Measurements from ENCODE around the gene OPRL1. TPM values are rescaled to one million over a fixed set of nuclear protein-coding genes. Genes with fewer than 3 reads are reported as not detected.
"Not testable (repeated sequence)": the region's sequence is repeated elsewhere in the genome, so short reads cannot be mapped to it uniquely, and the experiment has no call there.

Gene OPRL1
- total RNA-seq, 1 experiment from 2014 or later: 1.5 TPM

- Histone ChIP-seq H3F3A (ENCODE audit: insufficient read depth, low read depth) (peaks cover 6% of the 10 kb centered on the region; the same call in 1 of the 2 replicates), H3K4me1 (replicated peaks; ENCODE audit: insufficient read depth) (no peaks in the 10 kb centered on the region), H3K79me2 (ENCODE audit: low read depth) (no peaks in the 10 kb centered on the region), H3K27ac (no peak overlapping the region), H3K4me2 (no peak overlapping the region), H3K4me3 (no peak overlapping the region), H3K9me3 (ENCODE audit: insufficient read depth, low read depth) (no peaks in the 10 kb centered on the region), H2AFZ (no peak overlapping the region), H3K9me2 (ENCODE audit: insufficient read depth) (no peaks in the 10 kb centered on the region), H3K27me3 (ENCODE audit: insufficient read depth, low read depth) (peaks cover 55% of the 10 kb centered on the region), H4K20me1 (ENCODE audit: insufficient read depth) (no peaks in the 10 kb centered on the region), H3K36me3 (ENCODE audit: low read depth) (no peaks in the 10 kb centered on the region)
- POLR2A ChIA-PET (ENCODE audit: unreplicated experiment): interaction anchor here (0.7 kb wide), 1 partner anchor 56 kb away, joined by 14 read pairs; the partner anchor contains the start of gene TCEA2
- no TSS peak for BruUV-seq (replicated peaks)
- intact Hi-C loops (cut with micrococcal nuclease; ENCODE audit: unreplicated experiment): no loop called here
- peak in 1 of 2 experiments; percentile 32 for DNase-seq
- TF ChIP-seq CTCF (conservative IDR thresholded peaks at IDR 0.05) (no peak), EZH2 (IDR thresholded peaks at IDR 0.05; ENCODE audit: low read depth) (no peak)
- CTCF ChIA-PET: interaction anchor here (1.8 kb wide), 1 partner anchor 80 kb away, joined by 7 read pairs; no protein-coding TSS in a partner anchor
Observed at GRCh38 chr20:64119301-64119680, 39.4 kb downstream of the OPRL1 start.

GRCh38 chr20:64119681-64120341 is 39.9 kb downstream of the OPRL1 start:
- Histone ChIP-seq H4K20me1 (ENCODE audit: insufficient read depth) (no peaks in the 10 kb centered on the region), H3F3A (ENCODE audit: insufficient read depth, low read depth) (peaks cover 6% of the 10 kb centered on the region; the same call in 1 of the 2 replicates), H3K79me2 (ENCODE audit: low read depth) (no peaks in the 10 kb centered on the region), H3K27ac (no peak overlapping the region), H3K4me2 (no peak overlapping the region), H3K4me1 (replicated peaks; ENCODE audit: insufficient read depth) (no peaks in the 10 kb centered on the region), H3K9me2 (ENCODE audit: insufficient read depth) (no peaks in the 10 kb centered on the region), H3K27me3 (ENCODE audit: insufficient read depth, low read depth) (peaks cover 55% of the 10 kb centered on the region), H3K36me3 (ENCODE audit: low read depth) (no peaks in the 10 kb centered on the region), H3K4me3 (no peak overlapping the region), H2AFZ (no peak overlapping the region), H3K9me3 (ENCODE audit: insufficient read depth, low read depth) (no peaks in the 10 kb centered on the region)
- peak in 1 of 2 experiments; percentile 28 for DNase-seq
- TF ChIP-seq CTCF (conservative IDR thresholded peaks at IDR 0.05): no peak
- no peak for TF ChIP-seq EZH2 (IDR thresholded peaks at IDR 0.05; ENCODE audit: low read depth)
- BruUV-seq (replicated peaks): no TSS peak
- POLR2A ChIA-PET (ENCODE audit: unreplicated experiment): no interaction called here
- intact Hi-C loops (cut with micrococcal nuclease; ENCODE audit: unreplicated experiment): loop anchor here (1.0 to 5.0 kb wide), 5 partner anchors 38 to 581 kb away; partner anchors contain the start of genes LKAAEAR1, OPRL1 and UCKL1
- CTCF ChIA-PET: interaction anchor here (0.5 to 1.8 kb wide), 3 partner anchors 80 to 1147 kb away, joined by 3 to 7 read pairs (median 3); no protein-coding TSS in a partner anchor

GRCh38 chr20:64121586-64121985 is 41.7 kb downstream of the OPRL1 start:
- Histone ChIP-seq H3K79me2 (ENCODE audit: low read depth) (no peaks in the 10 kb centered on the region), H2AFZ (no peak overlapping the region), H3K4me1 (replicated peaks; ENCODE audit: insufficient read depth) (no peaks in the 10 kb centered on the region), H3K9me2 (ENCODE audit: insufficient read depth) (no peaks in the 10 kb centered on the region), H3K27ac (no peak overlapping the region), H3K36me3 (ENCODE audit: low read depth) (no peaks in the 10 kb centered on the region), H3K4me2 (no peak overlapping the region), H3K9me3 (ENCODE audit: insufficient read depth, low read depth) (no peaks in the 10 kb centered on the region), H4K20me1 (ENCODE audit: insufficient read depth) (no peaks in the 10 kb centered on the region), H3K27me3 (ENCODE audit: insufficient read depth, low read depth) (peaks cover 50% of the 10 kb centered on the region), H3K4me3 (no peak overlapping the region), H3F3A (ENCODE audit: insufficient read depth, low read depth) (peaks cover 6% of the 10 kb centered on the region; the same call in 1 of the 2 replicates)
- intact Hi-C loops (cut with micrococcal nuclease; ENCODE audit: unreplicated experiment): loop anchor here (2.0 to 5.0 kb wide), 4 partner anchors 39 to 583 kb away; partner anchors contain the start of genes LKAAEAR1, OPRL1 and UCKL1
- CTCF ChIA-PET: no interaction called here
- POLR2A ChIA-PET (ENCODE audit: unreplicated experiment): no interaction called here
- peak in 1 of 2 experiments; percentile 29 for DNase-seq
- BruUV-seq (replicated peaks): no TSS peak
- TF ChIP-seq EZH2 (IDR thresholded peaks at IDR 0.05; ENCODE audit: low read depth): no peak
- no peak for TF ChIP-seq CTCF (conservative IDR thresholded peaks at IDR 0.05)

- H3K4me3 ChIP-seq; CTCF ChIA-PET; BruUV-seq (replicated peaks); H3K9me3 ChIP-seq (ENCODE audit: insufficient read depth, low read depth); H4K20me1 ChIP-seq (ENCODE audit: insufficient read depth); H3K27ac ChIP-seq; H3K4me2 ChIP-seq; POLR2A ChIA-PET (ENCODE audit: unreplicated experiment); H3F3A ChIP-seq (ENCODE audit: insufficient read depth, low read depth); DNase-seq; H3K79me2 ChIP-seq (ENCODE audit: low read depth); H3K4me1 ChIP-seq (replicated peaks; ENCODE audit: insufficient read depth); H2AFZ ChIP-seq; H3K9me2 ChIP-seq (ENCODE audit: insufficient read depth); H3K36me3 ChIP-seq (ENCODE audit: low read depth): not testable (repeated sequence)
- peaks cover 53% of the 10 kb centered on the region for H3K27me3 ChIP-seq (ENCODE audit: insufficient read depth, low read depth)
- intact Hi-C loops (cut with micrococcal nuclease; ENCODE audit: unreplicated experiment): loop anchor here (5.0 kb wide), 3 partner anchors 41 to 166 kb away; partner anchors contain the start of genes LKAAEAR1, OPRL1 and UCKL1
Observed at GRCh38 chr20:64122927-64123326, 43.0 kb downstream of the OPRL1 start.

GRCh38 chr20:64123517-64123916 is 43.6 kb downstream of the OPRL1 start:
- CTCF ChIA-PET: interaction anchor here (0.7 kb wide), 1 partner anchor 70 kb away, joined by 4 read pairs; no protein-coding TSS in a partner anchor
- POLR2A ChIA-PET (ENCODE audit: unreplicated experiment): not testable (repeated sequence)
- intact Hi-C loops (cut with micrococcal nuclease; ENCODE audit: unreplicated experiment): loop anchor here (5.0 kb wide), 3 partner anchors 41 to 166 kb away; partner anchors contain the start of genes LKAAEAR1, OPRL1 and UCKL1

More at GRCh38 chr20:64123517-64123916, 43.6 kb downstream of the OPRL1 start:
- H3K36me3 ChIP-seq (ENCODE audit: low read depth); DNase-seq; H2AFZ ChIP-seq; H3K9me2 ChIP-seq (ENCODE audit: insufficient read depth); H3F3A ChIP-seq (ENCODE audit: insufficient read depth, low read depth); BruUV-seq (replicated peaks); H4K20me1 ChIP-seq (ENCODE audit: insufficient read depth); H3K79me2 ChIP-seq (ENCODE audit: low read depth); H3K4me1 ChIP-seq (replicated peaks; ENCODE audit: insufficient read depth); H3K4me2 ChIP-seq; H3K4me3 ChIP-seq; H3K9me3 ChIP-seq (ENCODE audit: insufficient read depth, low read depth): not testable (repeated sequence)
- H3K27ac ChIP-seq: peak overlapping the region; percentile 34; the same call in 1 of the 2 replicates
- peaks cover 59% of the 10 kb centered on the region for H3K27me3 ChIP-seq (ENCODE audit: insufficient read depth, low read depth)

All from PC-9 (cell line).